Activated CD8-positive, alpha-beta memory T cell treated with anti-CD3 and anti-CD28 coated beads, Interleukin-2, amount 10 ng/mL, durations not matched to agents 7 days and 5 days (primary cell): Measurements from ENCODE around the gene MROH8. TPM values are rescaled to one million over a fixed set of nuclear protein-coding genes. Genes with fewer than 3 reads are reported as not detected.

Source experiments
- total RNA-seq, 2 experiments: library from RNA; stranded (reverse); gene quantifications; one replicate each; pipeline ENCODE4 v1.2.3, GENCODE V29; 2021

Gene MROH8
- total RNA-seq, 2 experiments from 2014 or later: 2.3 to 3.1 TPM

Other genes starting within 250 kb of the MROH8 start
- gene SAMHD1, start 227.8 kb downstream of the MROH8 start, total RNA-seq: 100 to 1,000 TPM; 167 to 213 TPM
- gene RBL1, start 83.6 kb downstream of the MROH8 start, total RNA-seq: 10 to 100 TPM; 46.2 to 67.3 TPM
- gene RPN2, start 218 bp downstream of the MROH8 start, total RNA-seq: 100 to 1,000 TPM; 148 to 178 TPM
- not detected for gene GHRH, start 82.3 kb upstream of the MROH8 start, total RNA-seq
- gene MANBAL, start 110.1 kb upstream of the MROH8 start, total RNA-seq: 10 to 100 TPM; 11.3 to 11.5 TPM
- gene SRC, start 166.6 kb upstream of the MROH8 start, total RNA-seq: 1 to 10 TPM; 1.9 to 3.6 TPM